Measurements from ENCODE around the gene CARM1.
A peak's percentile ranks its signal among the peaks of the same experiment; 100 is the strongest.
"Not testable (repeated sequence)": the region's sequence is repeated elsewhere in the genome, so short reads cannot be mapped to it uniquely, and the experiment has no call there.

Gene CARM1

DNA sequence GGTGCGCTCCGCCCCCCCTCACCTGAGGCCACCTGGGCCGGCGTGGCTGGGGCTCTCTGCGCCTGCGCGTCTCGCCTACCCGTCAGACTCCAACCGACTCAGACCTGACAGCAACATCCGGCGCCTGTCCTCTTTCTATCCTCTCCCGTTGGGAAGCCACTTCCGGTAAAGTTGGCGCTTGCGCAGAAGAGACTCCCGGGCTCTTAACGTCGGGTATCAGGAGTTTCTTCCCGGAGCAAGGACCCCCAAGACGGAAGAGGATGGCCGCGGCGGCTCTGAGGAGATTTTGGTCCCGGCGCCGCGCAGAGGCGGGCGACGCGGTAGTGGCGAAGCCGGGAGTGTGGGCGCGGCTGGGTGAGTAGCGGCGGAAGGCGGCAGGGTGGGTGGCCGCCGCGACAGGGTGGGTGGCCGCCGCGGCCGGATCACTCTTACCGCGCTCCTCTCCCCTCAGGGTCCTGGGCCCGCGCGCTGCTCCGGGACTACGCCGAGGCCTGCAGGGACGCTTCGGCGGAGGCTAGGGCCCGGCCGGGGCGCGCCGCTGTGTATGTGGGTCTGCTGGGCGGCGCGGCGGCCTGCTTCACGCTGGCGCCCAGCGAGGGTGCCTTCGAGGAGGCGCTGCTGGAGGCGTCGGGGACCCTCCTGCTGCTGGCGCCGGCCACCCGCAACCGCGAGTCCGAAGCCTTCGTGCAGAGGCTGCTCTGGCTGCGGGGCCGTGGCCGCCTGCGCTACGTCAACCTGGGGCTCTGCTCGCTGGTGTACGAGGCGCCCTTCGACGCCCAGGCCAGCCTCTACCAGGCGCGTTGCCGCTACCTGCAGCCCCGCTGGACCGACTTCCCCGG lies 57.4 kb downstream of the CARM1 start, which contains the start of the genes TIMM29 and YIPF2:
TSS of gene TIMM29 (plus strand) at position 249 of the 839 bp plus-strand sequence. CDS start at position 261, 12 bp downstream.
TSS of gene YIPF2 (minus strand) at position 77 of the 839 bp plus-strand sequence. CDS start 229 bp downstream, outside the sequence.
- DNase-seq (ENCODE audit: low read depth in 1 of 2, low spot score in 1 of 2): peak; percentile 85 to 97

DNA sequence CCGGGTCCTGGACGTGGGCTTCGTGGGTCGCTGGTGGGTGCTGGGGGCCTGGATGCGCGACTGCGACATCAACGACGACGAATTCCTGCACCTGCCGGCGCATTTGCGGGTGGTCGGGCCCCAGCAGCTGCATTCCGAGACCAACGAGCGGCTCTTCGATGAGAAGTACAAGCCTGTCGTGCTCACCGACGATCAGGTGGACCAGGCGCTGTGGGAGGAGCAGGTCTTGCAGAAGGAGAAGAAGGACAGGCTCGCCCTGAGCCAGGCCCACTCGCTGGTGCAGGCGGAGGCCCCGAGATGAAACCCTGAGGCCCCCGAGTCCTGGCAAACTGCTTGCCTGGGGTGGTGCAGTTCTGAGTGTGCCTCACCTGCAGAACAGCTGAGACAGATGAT lies 58.0 kb downstream of the CARM1 start:
- DNase-seq (ENCODE audit: low read depth in 1 of 2, low spot score in 1 of 2): no peak

DNA sequence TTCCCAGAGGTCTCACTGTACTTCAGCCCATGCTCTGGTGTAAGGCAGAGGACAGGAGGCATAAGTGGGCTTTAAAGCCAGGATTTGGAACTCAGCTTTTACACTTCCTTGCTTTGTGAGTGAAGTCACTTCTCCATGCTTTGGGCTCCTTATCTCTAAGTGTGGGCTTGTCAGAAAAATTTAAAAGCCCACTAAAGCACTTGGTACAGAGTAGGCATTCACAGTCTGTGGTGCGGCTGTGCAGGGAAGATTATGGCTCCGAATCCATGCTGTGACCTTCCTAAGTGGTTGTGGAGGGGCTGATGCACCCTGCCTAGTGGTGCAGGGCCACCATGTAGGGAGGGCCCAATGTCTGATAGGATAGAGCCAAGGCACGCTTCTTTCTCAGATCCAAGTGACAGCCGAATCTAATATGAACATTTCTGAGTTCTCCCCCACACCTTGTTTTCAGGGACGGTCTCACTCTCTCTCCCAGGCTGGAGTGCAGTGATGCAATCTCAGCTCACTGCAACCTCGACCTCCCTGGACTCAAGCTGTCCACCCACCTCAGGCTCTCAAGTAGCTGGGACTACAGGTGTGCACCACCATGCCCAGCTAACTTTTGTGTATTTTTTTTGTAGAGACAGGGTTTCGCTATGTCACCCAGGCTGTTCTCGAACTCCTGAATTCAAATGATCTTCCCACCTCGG lies 64.2 kb downstream of the CARM1 start:
- DNase-seq (ENCODE audit: low read depth in 1 of 2, low spot score in 1 of 2): no peak

DNA sequence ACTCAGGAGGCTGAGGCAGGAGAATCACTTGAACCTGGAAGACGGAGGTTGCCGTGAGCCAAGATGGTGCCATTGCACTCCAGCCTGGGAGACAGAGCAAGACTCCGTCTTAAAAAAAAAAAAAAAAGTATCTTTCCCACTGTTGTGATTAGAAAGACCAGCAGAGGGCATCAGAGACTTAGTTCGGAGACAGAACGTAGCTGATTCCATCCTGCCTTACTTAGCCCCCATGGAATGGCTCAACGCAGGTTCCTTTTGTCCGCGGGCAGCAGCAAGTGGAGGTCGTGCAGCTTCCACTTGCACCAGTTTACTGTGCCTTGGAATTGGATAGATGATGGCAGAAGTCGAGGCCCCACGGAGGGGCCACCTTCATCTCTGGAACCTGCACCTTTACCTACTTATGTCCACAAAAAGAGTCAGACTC lies 65.3 kb downstream of the CARM1 start:
- DNase-seq (ENCODE audit: low read depth in 1 of 2, low spot score in 1 of 2): peak in 1 of 2 donors; percentile 30

DNA sequence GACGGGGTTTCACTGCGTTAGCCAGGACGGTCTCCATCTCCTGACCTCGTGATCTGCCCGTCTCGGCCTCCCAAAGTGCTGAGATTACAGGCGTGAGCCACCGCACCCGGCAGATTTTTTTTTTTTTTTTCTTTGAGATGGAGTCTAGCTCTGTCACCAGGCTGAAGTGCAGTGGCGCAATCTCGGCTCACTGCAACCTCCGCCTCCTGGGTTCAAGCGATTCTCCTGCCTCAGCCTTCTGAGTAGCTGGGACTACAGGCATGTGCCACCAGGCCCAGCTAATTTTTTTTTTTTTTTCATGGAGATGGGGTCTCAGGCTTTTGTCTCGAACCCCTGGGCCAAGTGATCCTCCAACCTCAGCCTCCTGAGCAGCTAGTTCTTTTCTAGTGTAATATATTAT lies 70.3 kb downstream of the CARM1 start:
- not testable (repeated sequence) for DNase-seq (ENCODE audit: low read depth in 1 of 2, low spot score in 1 of 2)

DNA sequence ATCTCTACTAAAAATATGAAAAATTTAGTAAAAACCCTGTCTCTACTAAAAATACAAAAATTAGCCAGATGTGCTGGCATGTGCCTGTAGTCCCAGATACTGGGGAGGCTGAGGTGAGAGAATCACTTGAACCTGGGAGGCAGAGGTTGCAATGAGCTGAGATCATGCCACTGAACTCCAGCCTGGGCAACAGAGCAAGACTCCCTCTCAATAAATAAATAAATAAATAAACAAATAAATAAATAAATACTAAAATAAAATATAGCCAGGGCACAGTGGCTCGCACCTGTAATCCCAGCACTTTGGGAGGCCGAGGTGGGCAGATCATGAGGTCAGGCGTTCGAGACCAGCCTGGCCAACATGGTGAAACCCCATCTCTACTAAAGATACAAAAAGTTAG lies 72.1 kb downstream of the CARM1 start:
- not testable (repeated sequence) for DNase-seq (ENCODE audit: low read depth in 1 of 2, low spot score in 1 of 2)

DNA sequence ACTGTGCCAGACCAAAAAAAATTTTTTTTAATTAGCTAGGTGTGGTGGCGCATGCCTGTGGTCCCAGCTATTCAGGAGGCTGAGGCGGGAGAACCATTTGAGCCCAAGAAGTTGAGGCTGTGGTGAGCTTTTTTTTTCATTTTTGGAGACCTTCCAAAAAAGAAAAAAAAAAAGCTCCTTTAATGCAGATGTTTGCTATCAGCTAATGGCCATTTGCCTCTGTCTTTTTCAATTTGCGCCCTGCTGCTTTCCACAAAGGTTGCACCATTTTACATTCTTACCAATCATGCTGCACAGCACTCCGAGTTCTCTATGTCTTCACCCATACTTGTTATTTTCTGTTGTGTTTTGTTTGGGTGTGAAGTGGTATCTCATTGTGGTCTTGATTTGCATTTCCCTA lies 73.9 kb downstream of the CARM1 start:
- DNase-seq (ENCODE audit: low read depth in 1 of 2, low spot score in 1 of 2): no peak

DNA sequence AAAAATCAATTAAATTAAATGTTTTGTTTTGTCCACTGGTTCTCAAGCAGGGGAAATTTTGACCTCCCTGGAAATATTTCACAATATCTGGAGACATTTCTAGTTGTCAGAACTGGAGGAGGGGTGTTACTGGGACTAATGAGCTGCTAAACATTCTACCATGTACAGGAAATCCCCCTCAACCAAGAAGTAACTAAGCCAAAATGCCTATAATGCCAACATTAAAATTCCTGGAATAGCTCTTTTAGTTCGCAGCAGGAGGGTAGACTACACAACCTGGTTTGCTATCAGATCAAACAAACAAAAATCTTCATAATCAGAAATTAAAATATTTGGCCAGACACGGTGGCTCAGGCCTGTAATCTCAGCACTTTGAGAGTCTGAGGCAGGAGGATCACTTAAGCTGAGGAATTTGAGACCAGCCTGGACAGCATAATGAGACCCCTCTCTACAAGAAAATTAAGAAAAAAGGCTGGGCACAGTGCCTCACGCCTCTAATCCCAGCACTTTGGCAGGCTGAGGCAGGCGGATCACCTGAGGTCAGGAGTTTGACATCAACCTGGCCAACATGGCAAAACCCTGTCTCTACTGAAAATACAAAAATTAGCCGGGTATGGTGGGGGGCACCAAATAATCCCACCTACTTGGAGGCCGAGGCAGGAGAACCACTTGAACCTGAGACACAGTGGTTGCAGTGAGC lies 75.8 kb downstream of the CARM1 start:
- DNase-seq (ENCODE audit: low read depth in 1 of 2, low spot score in 1 of 2): no peak

DNA sequence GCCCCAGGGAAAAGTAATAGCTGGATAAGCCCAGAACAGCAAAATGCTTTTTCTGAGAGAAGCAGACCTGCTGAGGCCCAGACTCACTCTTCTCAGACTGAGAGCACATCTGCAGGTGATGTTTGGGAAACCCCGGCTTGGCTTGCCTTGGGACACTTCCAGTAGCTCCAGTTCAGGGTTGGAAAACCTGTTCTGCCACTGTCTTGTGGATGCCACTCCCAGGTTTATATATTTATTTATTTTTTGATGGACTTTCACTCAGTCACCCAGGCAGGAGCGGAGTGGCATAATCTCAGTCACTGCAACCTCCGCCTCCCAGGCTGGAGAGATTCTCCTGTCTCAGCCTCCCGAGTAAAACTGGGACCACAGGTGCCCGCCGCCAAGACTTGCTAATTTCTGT lies 81.5 kb downstream of the CARM1 start:
- no peak for DNase-seq (ENCODE audit: low read depth in 1 of 2, low spot score in 1 of 2)

DNA sequence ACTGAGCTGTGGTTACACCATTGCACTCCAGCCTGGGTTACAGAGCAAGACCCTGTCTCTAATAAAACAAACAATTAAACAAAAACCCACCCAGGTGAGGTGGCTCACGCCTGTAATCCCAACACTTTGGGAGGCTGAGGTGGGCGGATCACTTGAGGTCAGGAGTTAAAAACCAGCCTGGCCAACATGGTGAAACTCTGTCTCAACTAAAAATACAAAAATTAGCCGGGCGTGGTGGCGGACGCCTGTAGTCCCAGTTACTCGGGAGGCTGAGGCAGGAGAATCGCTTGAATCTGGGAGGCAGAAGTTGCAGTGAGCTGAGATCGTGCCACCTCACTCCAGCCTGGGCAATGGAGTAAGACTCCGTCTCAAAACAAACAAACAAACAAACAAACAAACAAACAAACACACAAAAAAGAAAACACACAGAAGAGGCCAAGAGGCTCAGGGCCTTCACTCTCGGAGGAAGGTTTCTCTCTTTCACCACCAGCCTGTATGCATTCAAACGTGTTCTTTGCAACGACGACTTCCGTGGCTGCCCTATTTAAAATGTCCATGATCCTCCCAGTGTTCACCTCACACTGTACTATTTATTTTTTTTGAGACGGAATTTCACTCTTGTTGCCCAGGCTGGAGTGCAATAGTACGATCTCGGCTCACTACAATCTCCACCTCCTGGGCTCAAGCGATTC lies 88.1 kb downstream of the CARM1 start:
- DNase-seq (ENCODE audit: low read depth in 1 of 2, low spot score in 1 of 2): not testable (repeated sequence)

DNA sequence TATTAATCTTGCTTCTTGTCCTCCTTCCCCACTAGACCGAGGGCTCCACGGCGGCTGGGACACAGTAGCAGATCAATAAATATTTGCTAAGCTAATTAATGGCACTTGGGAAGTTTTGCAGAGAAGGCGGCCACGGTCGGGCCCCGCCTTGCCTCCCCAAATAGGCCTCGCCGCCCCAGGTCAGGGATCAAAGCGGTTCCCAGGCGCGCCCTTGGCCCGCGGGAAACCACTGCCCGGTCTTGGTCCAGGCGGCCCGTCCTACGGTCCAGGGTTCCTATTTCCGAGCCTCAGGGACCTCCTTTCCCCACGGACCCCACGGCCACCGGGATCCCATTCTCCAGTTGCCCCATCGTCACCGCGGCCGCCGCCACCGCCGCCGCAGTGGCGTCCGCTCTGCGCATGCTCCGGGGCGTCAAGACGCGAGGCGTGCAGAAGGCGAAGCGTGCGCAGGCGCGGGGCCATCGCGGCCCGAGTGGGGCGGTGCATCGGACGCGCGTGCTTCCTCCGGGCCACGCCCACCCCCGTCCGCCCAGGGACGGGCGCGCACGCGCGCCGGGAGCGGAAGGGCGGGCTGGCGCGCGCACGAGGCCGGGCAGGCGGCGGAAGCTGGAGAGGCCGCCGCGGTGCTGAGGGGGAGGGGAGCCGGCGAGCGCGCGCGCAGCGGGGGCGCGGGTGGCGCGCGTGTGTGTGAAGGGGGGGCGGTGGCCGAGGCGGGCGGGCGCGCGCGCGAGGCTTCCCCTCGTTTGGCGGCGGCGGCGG lies 89.1 kb downstream of the CARM1 start, which contains the start of gene SMARCA4:
TSS of gene SMARCA4 (plus strand) at position 717 of the 759 bp plus-strand sequence. CDS start 23,122 bp downstream, outside the sequence.
- peak; percentile 96 to 97 for DNase-seq (ENCODE audit: low read depth in 1 of 2, low spot score in 1 of 2)

DNA sequence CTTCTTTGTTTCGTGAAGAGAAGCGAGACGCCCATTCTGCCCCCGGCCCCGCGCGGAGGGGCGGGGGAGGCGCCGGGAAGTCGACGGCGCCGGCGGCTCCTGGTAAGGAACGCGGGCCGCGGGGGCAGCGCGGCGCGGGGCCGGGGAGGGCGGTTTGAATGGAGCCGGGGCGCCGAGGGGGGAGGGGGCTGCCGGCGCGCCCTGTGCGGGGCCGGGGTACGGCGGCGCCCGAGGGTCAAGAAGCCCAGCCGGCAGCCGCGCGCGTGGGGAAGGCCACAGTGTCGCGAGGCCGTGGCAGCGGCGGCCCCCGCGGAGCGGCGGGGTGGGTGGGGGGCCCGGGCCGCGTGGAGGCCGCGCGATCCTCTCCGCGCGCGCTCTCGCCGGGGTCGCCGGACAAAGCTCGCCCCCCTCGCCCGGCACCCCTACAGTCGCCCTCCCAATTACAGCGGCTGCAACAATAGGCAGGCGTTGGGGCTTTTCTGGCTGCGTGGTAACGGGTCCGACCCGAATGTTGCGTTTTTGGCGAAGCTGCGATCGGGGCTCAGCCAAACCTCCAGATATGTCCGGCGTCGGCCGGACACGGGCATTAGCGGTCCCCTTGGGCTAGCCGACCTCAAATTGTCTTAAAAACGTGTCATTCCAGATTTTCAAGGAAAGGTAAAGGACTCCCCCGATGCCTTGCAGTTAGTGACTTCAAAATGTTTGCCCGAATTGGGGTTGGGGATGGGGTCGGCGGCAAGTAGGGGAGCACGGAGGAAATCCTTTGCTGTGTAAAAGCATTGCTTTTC lies 89.9 kb downstream of the CARM1 start:
- peak in 1 of 2 donors; percentile 21 for DNase-seq (ENCODE audit: low read depth in 1 of 2, low spot score in 1 of 2)

DNA sequence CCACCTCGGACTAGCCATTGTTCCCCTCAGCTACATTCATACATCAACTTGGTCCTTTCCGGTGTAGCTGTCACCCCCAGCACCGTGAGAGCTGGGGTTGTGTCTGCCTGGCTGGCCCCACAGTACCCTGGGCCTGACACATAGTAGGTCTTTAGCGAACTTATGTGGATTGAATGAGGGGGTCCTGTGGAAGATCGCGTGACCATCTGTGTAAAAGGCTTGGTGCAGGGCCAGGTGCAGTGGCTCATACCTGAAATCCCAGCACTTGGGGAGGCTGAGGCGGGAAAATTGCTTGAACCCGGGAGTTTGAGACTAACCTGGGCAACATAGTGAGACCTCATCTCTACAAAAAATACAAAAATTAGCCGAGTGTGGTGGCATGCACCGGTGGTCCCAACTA lies 91.5 kb downstream of the CARM1 start:
- DNase-seq (ENCODE audit: low read depth in 1 of 2, low spot score in 1 of 2): no peak

DNA sequence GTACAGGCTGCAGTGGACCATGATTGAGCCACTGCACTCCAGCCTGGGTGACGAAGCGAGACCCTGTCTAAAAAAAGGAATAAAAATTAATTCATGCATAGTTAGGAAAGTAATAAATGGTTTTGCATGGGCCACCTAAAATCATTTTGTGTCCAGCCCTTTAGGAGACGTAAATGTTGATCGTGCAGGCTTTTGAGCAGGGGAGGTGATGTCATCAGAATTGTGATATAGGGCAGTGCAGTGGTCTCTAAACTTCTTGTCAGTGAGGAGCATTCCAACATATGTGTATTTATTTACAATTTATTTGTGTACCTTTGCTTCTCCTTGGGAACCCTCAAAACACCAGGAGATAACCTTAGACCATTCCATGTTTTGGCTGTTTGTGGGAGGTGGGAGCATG lies 92.5 kb downstream of the CARM1 start:
- no peak for DNase-seq (ENCODE audit: low read depth in 1 of 2, low spot score in 1 of 2)

DNA sequence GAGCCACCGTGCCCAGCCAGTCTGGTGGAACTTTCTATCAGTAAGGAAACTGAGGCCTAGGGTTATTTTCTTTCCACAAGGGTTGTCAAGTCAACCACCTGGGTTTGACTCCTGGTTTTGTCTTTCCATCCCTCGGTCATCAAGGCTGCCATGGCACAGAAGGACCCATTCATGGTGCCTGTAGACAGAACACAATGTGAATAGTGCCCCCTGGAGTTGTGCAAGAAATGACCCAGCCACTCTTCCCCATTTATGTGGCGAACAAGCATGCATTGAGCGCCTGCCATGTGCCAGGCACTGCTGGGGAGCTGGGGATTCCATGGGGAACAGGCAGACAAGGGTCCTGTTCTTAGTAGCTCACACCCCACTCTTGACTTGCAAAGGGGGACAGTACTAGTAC lies 93.5 kb downstream of the CARM1 start:
- DNase-seq (ENCODE audit: low read depth in 1 of 2, low spot score in 1 of 2): no peak

DNA sequence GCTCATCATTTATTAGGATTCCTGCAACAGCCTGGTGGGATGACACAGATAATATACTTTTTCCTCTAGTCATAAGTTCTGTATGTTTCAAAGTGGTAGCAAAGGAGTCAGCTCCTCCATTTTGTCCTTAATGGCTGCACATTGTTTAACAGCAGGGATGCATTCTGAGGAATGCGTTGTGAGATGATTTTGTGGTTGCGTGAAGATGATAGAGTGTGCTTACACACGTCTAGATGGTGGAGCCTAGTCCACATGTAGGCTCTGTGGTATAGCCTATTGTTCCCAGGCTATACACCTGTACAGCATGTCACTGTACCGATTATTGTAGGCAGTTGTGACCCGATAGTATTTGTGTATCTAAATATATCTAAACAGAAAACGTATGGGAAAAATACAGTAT lies 94.0 kb downstream of the CARM1 start:
- no peak for DNase-seq (ENCODE audit: low read depth in 1 of 2, low spot score in 1 of 2)

DNA sequence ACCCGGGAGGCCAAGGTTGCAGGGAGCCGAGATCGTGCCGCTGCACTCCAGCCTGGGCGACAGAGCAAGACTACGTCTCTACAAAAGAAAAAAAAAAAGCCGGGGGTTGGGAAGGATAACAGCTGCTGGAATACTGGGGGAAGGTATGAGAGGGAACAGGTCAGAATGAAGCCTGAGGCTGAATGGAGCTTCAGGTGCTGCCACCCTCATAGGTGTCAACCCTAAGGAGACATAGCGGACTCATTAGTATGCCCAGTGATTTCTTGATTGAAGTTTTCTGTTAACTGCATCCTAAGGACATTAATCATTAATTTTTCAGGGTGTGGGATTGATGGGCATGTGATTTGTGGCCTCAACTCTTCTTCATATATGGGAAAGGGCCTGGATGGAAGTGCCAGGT lies 95.5 kb downstream of the CARM1 start:
- DNase-seq (ENCODE audit: low read depth in 1 of 2, low spot score in 1 of 2): no peak

DNA sequence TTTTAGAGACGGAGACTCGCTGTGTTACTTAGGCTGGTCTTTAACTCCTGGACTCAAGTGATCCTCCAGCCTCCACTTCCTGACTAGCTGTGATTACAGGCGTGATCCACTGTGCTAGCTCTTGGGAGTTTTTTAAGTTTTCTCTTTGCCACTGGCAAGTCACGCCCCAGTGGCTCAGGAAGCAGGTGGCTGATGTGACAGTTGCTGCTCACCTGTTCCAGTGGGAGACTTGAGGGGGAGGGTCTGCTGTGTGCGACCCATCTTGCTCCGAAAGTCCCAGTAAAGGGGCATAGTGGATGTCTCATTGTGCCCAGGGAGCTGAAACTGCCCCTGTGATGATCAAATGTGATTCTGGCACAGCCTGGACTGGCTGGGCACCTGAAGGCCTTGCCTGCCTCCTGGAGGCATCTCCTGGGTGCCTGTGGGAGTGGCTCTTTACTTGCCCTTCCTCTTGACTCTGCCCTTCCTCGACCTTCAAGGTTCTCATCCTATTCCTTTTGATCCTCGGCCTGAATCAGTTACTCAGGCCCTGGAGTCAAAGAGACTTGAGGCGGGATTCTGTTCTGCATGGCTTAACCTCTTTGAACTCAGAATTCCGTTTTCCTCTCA lies 97.3 kb downstream of the CARM1 start:
- no peak for DNase-seq (ENCODE audit: low read depth in 1 of 2, low spot score in 1 of 2)
